ENCODE data around the gene KIAA1217. TPM values are rescaled to one million over a fixed set of nuclear protein-coding genes. Genes with fewer than 3 reads are reported as not detected.

Gene KIAA1217
- total RNA-seq, 4 donors from 2014 or later, result 67.3 to 104 (median 89.8) TPM

DNA sequence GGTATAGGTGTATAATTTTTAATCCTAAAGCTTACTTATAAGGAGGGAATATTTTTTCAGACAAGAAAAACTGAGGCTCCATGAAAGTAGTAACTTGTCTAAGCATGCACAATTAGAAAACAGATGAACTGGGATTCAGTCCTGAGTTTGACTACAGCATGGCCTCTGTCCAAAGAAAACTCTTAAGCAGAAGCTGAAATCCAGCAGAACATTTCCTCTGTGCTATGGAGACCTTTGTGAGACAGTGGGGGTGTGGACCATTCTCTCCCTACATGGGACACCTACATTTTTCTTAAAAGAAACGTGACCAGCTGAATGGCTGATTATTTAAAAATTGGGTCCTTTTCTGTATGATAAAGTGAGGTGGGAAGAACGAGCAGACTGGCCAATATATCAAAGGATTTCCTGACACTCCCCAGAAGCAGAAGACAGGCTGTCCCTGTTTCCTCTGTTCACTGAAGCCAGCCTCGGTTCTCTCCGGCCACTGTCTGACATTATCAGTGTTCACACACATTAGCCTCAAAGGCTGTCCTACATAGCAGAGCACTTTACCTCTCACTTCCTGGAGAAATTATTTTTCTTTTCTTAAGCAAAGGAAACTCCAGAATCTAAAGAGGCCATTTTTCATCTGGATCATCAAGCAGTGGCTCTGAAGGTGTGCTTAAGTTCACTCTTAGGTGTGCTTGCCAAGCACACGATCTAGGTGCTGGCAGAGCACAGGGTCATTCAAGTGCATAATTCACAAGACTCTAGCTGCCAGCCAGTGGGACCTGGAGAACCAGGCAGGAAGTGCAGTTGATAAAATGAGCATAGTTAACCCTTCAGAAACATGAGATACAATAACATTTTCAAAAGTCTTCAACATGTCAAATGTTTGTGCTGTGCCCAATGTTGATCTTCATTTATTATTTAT lies 40.4 kb upstream of the KIAA1217 start:
- no peaks in the 10 kb centered on the region for H3K27me3 ChIP-seq
- peaks cover 29 to 39% of the 10 kb centered on the region in 2 donors for H3K4me1 ChIP-seq
- H3K36me3 ChIP-seq, result no peaks in the 10 kb centered on the region
- H3K4me3 ChIP-seq (replicated peaks in 1 of 3), result no peak overlapping the region
- H3K27ac ChIP-seq, result peak overlapping the region; percentile 68 to 80 (median 69)
- DNase-seq, result peak; percentile 78 to 79
- no peaks in the 10 kb centered on the region for H3K9me3 ChIP-seq
- WGBS, 2 donors, result 5 to 7% methylated on average over 5 of the region's 5 CpGs
- TF ChIP-seq, protein P1, sequence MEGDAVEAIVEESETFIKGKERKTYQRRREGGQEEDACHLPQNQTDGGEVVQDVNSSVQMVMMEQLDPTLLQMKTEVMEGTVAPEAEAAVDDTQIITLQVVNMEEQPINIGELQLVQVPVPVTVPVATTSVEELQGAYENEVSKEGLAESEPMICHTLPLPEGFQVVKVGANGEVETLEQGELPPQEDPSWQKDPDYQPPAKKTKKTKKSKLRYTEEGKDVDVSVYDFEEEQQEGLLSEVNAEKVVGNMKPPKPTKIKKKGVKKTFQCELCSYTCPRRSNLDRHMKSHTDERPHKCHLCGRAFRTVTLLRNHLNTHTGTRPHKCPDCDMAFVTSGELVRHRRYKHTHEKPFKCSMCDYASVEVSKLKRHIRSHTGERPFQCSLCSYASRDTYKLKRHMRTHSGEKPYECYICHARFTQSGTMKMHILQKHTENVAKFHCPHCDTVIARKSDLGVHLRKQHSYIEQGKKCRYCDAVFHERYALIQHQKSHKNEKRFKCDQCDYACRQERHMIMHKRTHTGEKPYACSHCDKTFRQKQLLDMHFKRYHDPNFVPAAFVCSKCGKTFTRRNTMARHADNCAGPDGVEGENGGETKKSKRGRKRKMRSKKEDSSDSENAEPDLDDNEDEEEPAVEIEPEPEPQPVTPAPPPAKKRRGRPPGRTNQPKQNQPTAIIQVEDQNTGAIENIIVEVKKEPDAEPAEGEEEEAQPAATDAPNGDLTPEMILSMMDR (IDR thresholded peaks at IDR 0.05), result no peak
- peak in 1 of 2 donors; percentile 16 for TF ChIP-seq POLR2A (IDR thresholded peaks at IDR 0.05)
- intact Hi-C loops (cut with DNase I), result no loop called here

DNA sequence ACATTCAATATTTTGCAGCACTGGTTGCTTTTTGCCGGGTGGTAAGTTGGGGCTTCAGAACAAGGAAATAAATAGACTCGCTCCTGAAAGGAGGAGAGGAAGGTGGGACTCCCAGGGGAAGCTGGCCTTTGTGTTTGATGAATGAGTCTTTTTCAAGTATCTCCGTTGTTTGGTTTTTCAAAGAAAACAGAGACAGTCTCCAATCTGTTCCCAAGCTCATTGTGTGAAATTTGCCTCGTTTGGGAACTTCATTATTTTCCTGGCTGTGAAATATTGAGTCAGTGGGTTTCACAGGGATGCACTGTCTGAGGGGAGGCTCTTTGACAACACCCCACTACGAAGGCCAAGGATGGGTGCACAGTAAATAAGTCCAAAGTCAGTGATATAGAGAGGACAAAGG lies 38.7 kb upstream of the KIAA1217 start:
- WGBS, 2 donors, result 75 to 82% methylated on average over 5 of the region's 5 CpGs

GRCh38 chr10:24172909-24173308 lies 36.0 kb upstream of the KIAA1217 start:
- intact Hi-C loops (cut with DNase I), result no loop called here
- no peak overlapping the region for H3K4me3 ChIP-seq (replicated peaks in 1 of 3)
- no peaks in the 10 kb centered on the region for H3K9me3 ChIP-seq
- H3K27me3 ChIP-seq, result no peaks in the 10 kb centered on the region
- TF ChIP-seq POLR2A (IDR thresholded peaks at IDR 0.05), result no peak
- TF ChIP-seq, protein P1 (IDR thresholded peaks at IDR 0.05), result no peak
- no peak for DNase-seq
- H3K4me1 ChIP-seq, result peaks cover 24 to 25% of the 10 kb centered on the region in 2 donors
- H3K27ac ChIP-seq, result no peak overlapping the region
- WGBS, 2 donors, result 94 to 98% methylated on average over 3 of the region's 3 CpGs
- no peaks in the 10 kb centered on the region for H3K36me3 ChIP-seq

More for the DNA sequence above, 38.7 kb upstream of the KIAA1217 start:
- TF ChIP-seq POLR2A (IDR thresholded peaks at IDR 0.05), result no peak
- TF ChIP-seq, protein P1 (IDR thresholded peaks at IDR 0.05), result no peak
- H3K4me1 ChIP-seq, result peaks cover 29 to 39% of the 10 kb centered on the region in 2 donors
- H3K27ac ChIP-seq, result peak overlapping the region in 1 of 3 donors; percentile 17
- H3K27me3 ChIP-seq, result no peaks in the 10 kb centered on the region
- H3K4me3 ChIP-seq (replicated peaks in 1 of 3), result no peak overlapping the region
- intact Hi-C loops (cut with DNase I), result no loop called here
- DNase-seq, result no peak
- H3K36me3 ChIP-seq, result no peaks in the 10 kb centered on the region
- no peaks in the 10 kb centered on the region for H3K9me3 ChIP-seq

DNA sequence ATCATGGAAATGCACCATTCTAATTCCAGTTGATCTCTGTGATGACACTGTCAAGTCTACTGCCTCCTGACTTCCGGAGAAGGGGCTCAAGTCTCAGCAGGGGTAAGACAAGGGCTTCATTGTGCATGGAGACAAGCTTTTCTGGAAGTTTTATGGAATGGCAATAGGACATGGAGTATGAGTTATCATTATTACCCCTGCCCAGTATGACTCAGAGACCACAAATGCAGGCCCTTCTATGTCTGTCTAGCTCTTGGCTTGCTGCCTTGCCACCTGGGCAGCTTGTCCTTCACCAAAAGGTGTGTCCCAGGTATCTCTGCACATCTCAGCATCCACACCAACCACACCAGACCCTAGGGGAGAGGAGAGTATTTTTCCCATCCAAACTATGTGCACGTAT lies 34.9 kb upstream of the KIAA1217 start:
- intact Hi-C loops (cut with DNase I), result no loop called here
- Histone ChIP-seq H3K27ac (no peak overlapping the region), H3K36me3 (no peaks in the 10 kb centered on the region), H3K9me3 (no peaks in the 10 kb centered on the region), H3K4me3 (replicated peaks in 1 of 3) (no peak overlapping the region), H3K27me3 (no peaks in the 10 kb centered on the region), H3K4me1 (peaks cover 13 to 17% of the 10 kb centered on the region in 2 donors)
- DNase-seq, result no peak
- WGBS, 2 donors, result 90 to 95% methylated on average over 2 of the region's 2 CpGs
- TF ChIP-seq, protein P1 (IDR thresholded peaks at IDR 0.05), result no peak
- TF ChIP-seq POLR2A (IDR thresholded peaks at IDR 0.05), result no peak

GRCh38 chr10:24176658-24177057 lies 32.3 kb upstream of the KIAA1217 start:
- 100% methylated on average over 10 to 14 of the region's 19 CpGs for WGBS, 2 donors
- intact Hi-C loops (cut with DNase I), result no loop called here
- Histone ChIP-seq H3K9me3 (no peaks in the 10 kb centered on the region), H3K4me1 (peaks cover 0 to 10% of the 10 kb centered on the region in 2 donors), H3K27me3 (no peaks in the 10 kb centered on the region), H3K4me3 (replicated peaks in 1 of 3) (no peak overlapping the region), H3K36me3 (no peaks in the 10 kb centered on the region), H3K27ac (no peak overlapping the region)
- no peak for DNase-seq
- no peak for TF ChIP-seq POLR2A (IDR thresholded peaks at IDR 0.05)

All from thyroid gland (tissue), 4 donors.